Measurements from ENCODE around the gene PPEF2.

DNA sequence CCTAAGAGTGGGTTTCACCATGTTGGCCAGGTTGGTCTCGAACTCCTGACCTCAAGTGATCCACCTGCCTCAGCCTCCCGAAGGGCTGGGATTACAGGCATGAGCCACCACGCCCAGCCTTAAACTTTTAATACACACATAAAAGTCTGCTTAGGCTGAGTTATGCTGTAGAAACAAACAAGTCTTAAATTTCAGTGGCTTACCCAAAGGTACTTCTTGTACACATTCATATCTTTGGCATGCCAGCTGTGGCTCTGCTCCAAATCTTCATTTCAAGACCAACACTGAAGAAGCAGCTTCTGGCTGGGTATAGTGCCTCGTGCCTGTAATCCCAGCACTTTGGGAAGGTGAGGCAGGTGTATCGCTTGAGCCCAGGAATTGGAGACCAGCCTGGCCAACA, 80.3 kb downstream of the PPEF2 start:
- TF ChIP-seq, protein P1, sequence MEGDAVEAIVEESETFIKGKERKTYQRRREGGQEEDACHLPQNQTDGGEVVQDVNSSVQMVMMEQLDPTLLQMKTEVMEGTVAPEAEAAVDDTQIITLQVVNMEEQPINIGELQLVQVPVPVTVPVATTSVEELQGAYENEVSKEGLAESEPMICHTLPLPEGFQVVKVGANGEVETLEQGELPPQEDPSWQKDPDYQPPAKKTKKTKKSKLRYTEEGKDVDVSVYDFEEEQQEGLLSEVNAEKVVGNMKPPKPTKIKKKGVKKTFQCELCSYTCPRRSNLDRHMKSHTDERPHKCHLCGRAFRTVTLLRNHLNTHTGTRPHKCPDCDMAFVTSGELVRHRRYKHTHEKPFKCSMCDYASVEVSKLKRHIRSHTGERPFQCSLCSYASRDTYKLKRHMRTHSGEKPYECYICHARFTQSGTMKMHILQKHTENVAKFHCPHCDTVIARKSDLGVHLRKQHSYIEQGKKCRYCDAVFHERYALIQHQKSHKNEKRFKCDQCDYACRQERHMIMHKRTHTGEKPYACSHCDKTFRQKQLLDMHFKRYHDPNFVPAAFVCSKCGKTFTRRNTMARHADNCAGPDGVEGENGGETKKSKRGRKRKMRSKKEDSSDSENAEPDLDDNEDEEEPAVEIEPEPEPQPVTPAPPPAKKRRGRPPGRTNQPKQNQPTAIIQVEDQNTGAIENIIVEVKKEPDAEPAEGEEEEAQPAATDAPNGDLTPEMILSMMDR (IDR thresholded peaks at IDR 0.05), result no peak
- no peak for TF ChIP-seq POLR2A (IDR thresholded peaks at IDR 0.05)
